ENCODE data around the gene NFIC.

GRCh38 chr19:3453840-3454239, 87.5 kb downstream of the NFIC start:
- TF ChIP-seq EP300 (IDR thresholded peaks at IDR 0.05; ENCODE audit: borderline replicate concordance) (no peak), RAD21 (IDR thresholded peaks at IDR 0.05; ENCODE audit: low read depth) (no peak), YY1 (IDR thresholded peaks at IDR 0.05; ENCODE audit: low read depth) (no peak)

Data from Ishikawa (cell line).